ENCODE data around the gene C11orf42.

The C11orf42 gene

DNA sequence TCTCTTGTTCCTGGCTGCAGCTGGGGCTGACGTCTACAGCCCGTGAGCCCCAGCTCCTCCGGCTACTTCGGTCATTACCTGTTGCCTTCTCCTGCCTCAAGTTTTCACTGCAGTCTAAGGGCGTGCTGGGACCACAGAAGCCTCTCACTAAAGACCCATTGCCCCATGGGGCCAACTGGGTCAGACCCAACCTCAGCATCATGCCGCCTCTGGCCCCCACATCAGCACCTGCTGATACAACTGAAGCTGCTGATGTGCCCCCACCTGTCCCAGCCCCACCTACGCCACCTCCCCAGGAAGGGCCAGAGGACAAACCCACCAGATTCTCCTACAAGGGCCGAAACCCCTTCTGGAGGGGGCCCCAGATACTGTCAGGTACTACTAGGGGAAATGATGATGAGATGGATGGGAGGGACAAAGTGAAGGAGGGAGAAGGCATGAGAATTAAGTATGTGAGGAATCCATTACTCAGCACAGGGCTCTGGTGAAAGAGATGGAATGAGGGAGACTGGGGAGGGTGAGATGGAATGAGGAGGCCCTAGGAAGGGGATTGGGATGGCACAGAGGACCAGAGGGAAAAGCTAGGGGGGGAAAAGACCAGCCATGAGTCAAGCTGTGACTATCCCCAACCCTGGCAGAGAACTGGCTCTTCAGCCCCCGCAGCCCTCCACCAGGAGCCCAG lies 5.1 kb downstream of the C11orf42 start:
- Histone ChIP-seq H3K9ac (ENCODE audit: insufficient read length) (no peak overlapping the region), H3K4me3 (no peak overlapping the region), H3K36me3 (ENCODE audit: insufficient read depth, low read length) (peaks cover 6% of the 10 kb centered on the region; the same call in 1 of the 2 replicates), H3K9me3 (ENCODE audit: low read depth, low read length) (no peaks in the 10 kb centered on the region), H3K27ac (no peak overlapping the region)
- TF ChIP-seq FOXP2 (optimal IDR thresholded peaks at IDR 0.05; ENCODE audit: control extremely low read depth, extremely low read length, insufficient read depth) (no peak), EZH2 (IDR thresholded peaks at IDR 0.05) (no peak), POLR2AphosphoS5 (IDR thresholded peaks at IDR 0.05; ENCODE audit: borderline replicate concordance, low read depth, low read length) (no peak)
- no peak for DNase-seq (ENCODE audit: low read depth, low spot score)

DNA sequence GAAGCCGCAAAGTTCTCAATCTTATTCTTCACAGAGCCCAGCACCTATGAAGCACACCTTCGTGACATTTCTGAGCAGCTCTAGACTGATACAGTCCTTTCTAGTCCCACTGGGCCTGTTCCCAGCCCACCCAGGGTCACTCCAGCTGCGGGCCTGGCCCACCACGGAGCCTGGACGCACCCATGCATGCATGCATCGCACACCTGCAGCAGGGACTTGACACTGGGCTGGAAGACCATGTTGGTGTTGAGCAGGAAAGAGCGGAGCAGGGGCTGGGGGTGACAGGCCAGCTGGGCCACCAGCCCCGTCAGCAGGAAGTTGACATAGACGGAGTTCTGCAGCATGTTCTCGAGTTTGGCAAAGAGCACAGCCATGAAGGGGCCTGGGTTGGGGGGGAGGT lies 9.2 kb downstream of the C11orf42 start:
- no peak overlapping the region for H3K27ac ChIP-seq
- no peak overlapping the region for H3K4me3 ChIP-seq
- no peak overlapping the region for H3K9ac ChIP-seq (ENCODE audit: insufficient read length)
- H3K36me3 ChIP-seq (ENCODE audit: insufficient read depth, low read length), result peaks cover 22% of the 10 kb centered on the region
- H3K9me3 ChIP-seq (ENCODE audit: low read depth, low read length), result no peaks in the 10 kb centered on the region
- TF ChIP-seq FOXP2 (optimal IDR thresholded peaks at IDR 0.05; ENCODE audit: control extremely low read depth, extremely low read length, insufficient read depth) (no peak), POLR2AphosphoS5 (IDR thresholded peaks at IDR 0.05; ENCODE audit: borderline replicate concordance, low read depth, low read length) (no peak), EZH2 (IDR thresholded peaks at IDR 0.05) (no peak)
- DNase-seq (ENCODE audit: low read depth, low spot score), result no peak

DNA sequence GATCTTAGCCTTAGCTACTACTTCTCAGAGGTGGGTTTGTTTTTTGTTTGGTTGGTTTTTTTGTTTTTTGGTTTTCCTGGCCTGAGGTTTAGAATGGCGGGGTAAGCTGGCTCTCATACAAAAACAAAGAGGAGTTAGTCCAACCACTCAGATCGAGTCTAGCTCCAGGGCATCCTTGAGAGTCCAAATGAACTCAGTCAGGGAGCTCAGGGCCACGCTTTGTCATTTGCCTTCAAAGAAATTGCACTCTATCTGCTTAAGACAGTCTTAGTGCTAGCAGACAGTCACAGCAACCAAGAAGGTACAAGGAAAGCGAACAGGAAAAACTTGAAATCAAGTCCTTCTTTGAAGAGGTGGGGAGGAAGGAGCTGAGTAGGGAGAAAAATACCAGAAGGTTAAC lies 11.1 kb downstream of the C11orf42 start:
- Histone ChIP-seq H3K27ac (no peak overlapping the region), H3K36me3 (ENCODE audit: insufficient read depth, low read length) (peaks cover 17% of the 10 kb centered on the region), H3K9me3 (ENCODE audit: low read depth, low read length) (no peaks in the 10 kb centered on the region), H3K4me3 (no peak overlapping the region), H3K9ac (ENCODE audit: insufficient read length) (no peak overlapping the region)
- no peak for DNase-seq (ENCODE audit: low read depth, low spot score)
- TF ChIP-seq EZH2 (IDR thresholded peaks at IDR 0.05) (no peak), POLR2AphosphoS5 (IDR thresholded peaks at IDR 0.05; ENCODE audit: borderline replicate concordance, low read depth, low read length) (no peak), FOXP2 (optimal IDR thresholded peaks at IDR 0.05; ENCODE audit: control extremely low read depth, extremely low read length, insufficient read depth) (no peak)

DNA sequence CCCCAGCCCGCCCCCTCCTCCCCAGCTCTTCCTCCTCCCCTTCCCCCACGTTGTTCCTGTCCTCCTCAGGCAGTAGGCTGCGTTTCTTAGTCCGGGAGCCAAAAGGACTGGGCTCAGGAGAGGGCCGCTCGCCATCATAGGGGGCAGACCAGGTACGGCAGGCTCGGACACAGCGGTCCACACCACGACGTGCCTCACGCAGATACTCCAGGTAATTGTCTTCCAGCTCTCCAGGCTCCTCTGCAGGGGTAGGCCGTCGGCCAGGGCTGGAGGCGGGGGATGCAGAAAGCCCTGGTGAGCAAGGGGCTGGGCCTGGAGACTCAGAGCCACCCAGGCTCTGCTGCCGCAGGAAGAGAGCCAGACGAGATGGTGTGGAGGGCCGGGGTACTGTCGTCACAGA lies 12.4 kb downstream of the C11orf42 start:
- Histone ChIP-seq H3K9ac (ENCODE audit: insufficient read length) (no peak overlapping the region), H3K27ac (no peak overlapping the region), H3K36me3 (ENCODE audit: insufficient read depth, low read length) (peaks cover 27% of the 10 kb centered on the region), H3K4me3 (no peak overlapping the region), H3K9me3 (ENCODE audit: low read depth, low read length) (no peaks in the 10 kb centered on the region)
- no peak for TF ChIP-seq POLR2AphosphoS5 (IDR thresholded peaks at IDR 0.05; ENCODE audit: borderline replicate concordance, low read depth, low read length)
- no peak for TF ChIP-seq FOXP2 (optimal IDR thresholded peaks at IDR 0.05; ENCODE audit: control extremely low read depth, extremely low read length, insufficient read depth)
- TF ChIP-seq EZH2 (IDR thresholded peaks at IDR 0.05), result no peak
- no peak for DNase-seq (ENCODE audit: low read depth, low spot score)

DNA sequence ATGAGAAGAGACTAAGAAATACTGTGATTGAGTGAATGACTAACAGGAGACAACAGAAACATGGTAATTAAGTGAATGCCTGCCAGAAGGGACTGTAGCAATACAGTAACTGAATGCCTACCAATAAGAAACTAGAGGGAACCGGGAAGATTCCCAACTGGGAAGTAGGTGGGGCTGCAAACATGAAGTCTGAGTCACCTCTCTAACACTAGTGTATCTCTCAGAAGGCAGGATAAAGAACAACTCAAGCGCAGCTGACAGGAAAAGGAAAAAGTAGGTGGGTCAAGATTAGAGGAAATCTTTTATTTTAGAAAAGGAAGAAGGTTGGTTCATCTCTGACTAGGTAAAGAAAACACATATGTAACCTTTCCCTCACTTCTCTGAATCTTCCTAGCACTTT lies 14.0 kb downstream of the C11orf42 start:
- H3K36me3 ChIP-seq (ENCODE audit: insufficient read depth, low read length), result peaks cover 34% of the 10 kb centered on the region
- H3K4me3 ChIP-seq, result no peak overlapping the region
- H3K9me3 ChIP-seq (ENCODE audit: low read depth, low read length), result no peaks in the 10 kb centered on the region
- H3K9ac ChIP-seq (ENCODE audit: insufficient read length), result no peak overlapping the region
- TF ChIP-seq FOXP2 (optimal IDR thresholded peaks at IDR 0.05; ENCODE audit: control extremely low read depth, extremely low read length, insufficient read depth) (no peak), POLR2AphosphoS5 (IDR thresholded peaks at IDR 0.05; ENCODE audit: borderline replicate concordance, low read depth, low read length) (no peak), EZH2 (IDR thresholded peaks at IDR 0.05) (no peak)
- H3K27ac ChIP-seq, result no peak overlapping the region
- no peak for DNase-seq (ENCODE audit: low read depth, low spot score)

DNA sequence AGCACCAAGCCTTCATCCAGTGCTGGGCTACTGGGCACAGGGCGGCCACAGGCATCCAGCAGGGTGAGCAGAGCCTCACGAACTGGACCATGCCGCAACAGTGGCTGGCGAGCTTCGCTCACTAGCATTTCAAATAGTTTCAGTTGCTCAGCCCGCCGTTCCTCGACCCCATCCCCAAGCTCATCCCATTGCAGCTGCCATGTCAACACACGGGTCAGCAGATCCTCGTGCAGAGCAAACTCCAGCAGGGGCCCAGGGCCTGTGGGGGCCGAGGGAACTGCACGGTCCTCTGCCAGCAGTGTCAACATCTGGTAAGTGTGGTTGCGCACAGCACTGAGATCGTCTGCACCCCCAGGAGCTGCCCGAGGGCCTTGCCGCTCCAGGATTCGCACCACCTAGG lies 18.5 kb downstream of the C11orf42 start:
- DNase-seq (ENCODE audit: low read depth, low spot score), result no peak
- no peak overlapping the region for H3K9ac ChIP-seq (ENCODE audit: insufficient read length)
- no peak overlapping the region for H3K4me3 ChIP-seq
- peaks cover 24% of the 10 kb centered on the region for H3K36me3 ChIP-seq (ENCODE audit: insufficient read depth, low read length)
- no peak overlapping the region for H3K27ac ChIP-seq
- TF ChIP-seq EZH2 (IDR thresholded peaks at IDR 0.05), result no peak
- H3K9me3 ChIP-seq (ENCODE audit: low read depth, low read length), result no peaks in the 10 kb centered on the region

DNA sequence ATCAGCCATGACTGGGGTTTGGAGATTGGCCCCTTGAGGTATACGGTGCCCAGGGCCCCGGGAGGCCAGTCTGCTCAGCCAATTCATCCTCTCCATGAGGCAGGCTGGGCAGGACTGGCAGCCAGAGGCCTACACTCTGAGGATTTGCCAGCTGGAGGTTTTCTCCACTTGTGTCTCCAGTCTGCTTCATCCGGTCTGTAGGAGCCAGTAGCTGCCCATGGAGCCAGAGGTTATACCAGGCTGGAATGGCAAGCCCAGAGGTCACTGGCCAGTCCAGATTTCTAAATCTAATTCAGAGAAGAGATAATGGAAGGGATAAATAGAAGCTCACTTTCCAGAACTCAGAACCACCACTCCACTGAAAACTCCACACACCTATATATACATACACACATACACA lies 19.1 kb downstream of the C11orf42 start:
- H3K9me3 ChIP-seq (ENCODE audit: low read depth, low read length), result no peaks in the 10 kb centered on the region
- H3K4me3 ChIP-seq, result no peak overlapping the region
- DNase-seq (ENCODE audit: low read depth, low spot score), result no peak
- TF ChIP-seq EZH2 (IDR thresholded peaks at IDR 0.05) (no peak), POLR2AphosphoS5 (IDR thresholded peaks at IDR 0.05; ENCODE audit: borderline replicate concordance, low read depth, low read length) (no peak), FOXP2 (optimal IDR thresholded peaks at IDR 0.05; ENCODE audit: control extremely low read depth, extremely low read length, insufficient read depth) (no peak)
- peaks cover 19% of the 10 kb centered on the region for H3K36me3 ChIP-seq (ENCODE audit: insufficient read depth, low read length)
- H3K9ac ChIP-seq (ENCODE audit: insufficient read length), result no peak overlapping the region
- H3K27ac ChIP-seq, result no peak overlapping the region

DNA sequence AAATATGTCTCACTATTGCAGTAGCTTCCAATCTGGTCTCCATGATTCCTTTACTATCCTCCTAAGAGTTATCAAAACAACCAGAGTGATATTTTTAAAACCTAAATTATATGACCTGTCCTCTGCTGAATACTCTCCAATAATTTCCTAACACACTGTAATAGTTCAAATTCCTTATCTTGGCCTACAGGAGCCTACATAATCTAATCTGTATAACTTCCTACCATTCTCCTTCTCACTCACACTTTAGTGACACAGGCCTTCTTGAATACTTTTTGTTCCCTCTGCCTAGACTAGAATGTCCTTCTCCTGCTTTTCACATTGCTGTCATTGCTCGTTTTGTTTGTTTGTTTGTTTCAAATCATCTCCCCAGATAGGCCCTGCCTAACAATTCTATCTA lies 19.7 kb downstream of the C11orf42 start:
- DNase-seq (ENCODE audit: low read depth, low spot score), result no peak
- no peak overlapping the region for H3K27ac ChIP-seq
- no peak overlapping the region for H3K9ac ChIP-seq (ENCODE audit: insufficient read length)
- TF ChIP-seq POLR2AphosphoS5 (IDR thresholded peaks at IDR 0.05; ENCODE audit: borderline replicate concordance, low read depth, low read length) (no peak), FOXP2 (optimal IDR thresholded peaks at IDR 0.05; ENCODE audit: control extremely low read depth, extremely low read length, insufficient read depth) (no peak), EZH2 (IDR thresholded peaks at IDR 0.05) (no peak)
- H3K4me3 ChIP-seq, result no peak overlapping the region
- no peaks in the 10 kb centered on the region for H3K9me3 ChIP-seq (ENCODE audit: low read depth, low read length)
- H3K36me3 ChIP-seq (ENCODE audit: insufficient read depth, low read length), result peaks cover 18% of the 10 kb centered on the region; the same call in 1 of the 2 replicates

DNA sequence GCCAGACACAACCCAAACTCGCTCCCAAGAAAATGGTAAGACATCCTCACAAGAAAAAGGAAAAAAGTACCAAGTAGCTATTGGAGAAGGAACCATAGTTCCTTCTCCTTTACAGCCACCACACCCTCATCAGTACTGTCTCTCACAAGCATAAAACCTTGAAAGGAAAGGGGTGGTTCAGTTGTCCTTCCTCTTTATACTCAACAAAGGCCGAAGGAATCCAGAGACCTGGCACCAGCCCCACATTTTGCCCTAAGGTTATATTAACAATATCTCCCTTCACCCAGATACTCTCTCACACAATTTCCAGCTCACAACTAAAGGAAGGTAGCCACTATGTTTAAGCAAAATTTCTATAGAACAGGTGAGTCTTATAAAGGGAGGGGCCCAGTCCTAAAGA lies 20.5 kb downstream of the C11orf42 start:
- H3K27ac ChIP-seq, result no peak overlapping the region
- no peak overlapping the region for H3K4me3 ChIP-seq
- DNase-seq (ENCODE audit: low read depth, low spot score), result no peak
- H3K9me3 ChIP-seq (ENCODE audit: low read depth, low read length), result no peaks in the 10 kb centered on the region
- TF ChIP-seq POLR2AphosphoS5 (IDR thresholded peaks at IDR 0.05; ENCODE audit: borderline replicate concordance, low read depth, low read length), result no peak
- no peak for TF ChIP-seq FOXP2 (optimal IDR thresholded peaks at IDR 0.05; ENCODE audit: control extremely low read depth, extremely low read length, insufficient read depth)
- no peak for TF ChIP-seq EZH2 (IDR thresholded peaks at IDR 0.05)
- H3K36me3 ChIP-seq (ENCODE audit: insufficient read depth, low read length), result peaks cover 18% of the 10 kb centered on the region; the same call in 1 of the 2 replicates
- H3K9ac ChIP-seq (ENCODE audit: insufficient read length), result no peak overlapping the region

Data from SK-N-MC (cell line).